ENCODE measurements around the gene ANKDD1B.
A peak's percentile ranks its signal among the peaks of the same experiment; 100 is the strongest.

ANKDD1B gene

DNA sequence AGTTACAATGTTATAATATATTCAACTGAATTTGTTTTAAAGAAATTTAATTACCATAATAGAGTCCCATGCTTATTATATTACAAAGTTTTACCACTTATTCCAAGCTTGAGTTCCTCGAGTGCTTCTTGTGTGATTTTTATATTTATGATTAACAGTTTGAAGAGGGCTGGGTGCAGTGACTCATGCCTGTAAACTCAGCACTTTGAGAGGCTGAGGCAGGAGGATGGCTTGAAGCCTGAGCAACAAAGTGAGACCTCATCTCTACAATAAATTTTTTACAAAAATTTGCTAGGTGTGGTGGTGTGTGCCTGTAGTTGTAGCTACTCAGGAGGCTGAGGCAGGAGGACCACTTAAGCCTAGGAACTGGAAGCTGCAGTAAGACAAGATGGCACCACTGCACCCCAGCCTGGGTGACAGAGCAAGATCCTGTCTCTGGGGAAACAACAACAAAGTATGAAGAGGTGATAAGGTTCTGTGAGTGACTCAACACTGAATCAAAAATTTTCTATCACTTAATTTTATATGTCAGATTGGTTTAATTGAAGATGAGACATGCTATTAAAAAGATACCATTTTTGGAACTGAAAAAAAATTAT is 96.8 kb downstream of the ANKDD1B start:
- DNase-seq = no peak

DNA sequence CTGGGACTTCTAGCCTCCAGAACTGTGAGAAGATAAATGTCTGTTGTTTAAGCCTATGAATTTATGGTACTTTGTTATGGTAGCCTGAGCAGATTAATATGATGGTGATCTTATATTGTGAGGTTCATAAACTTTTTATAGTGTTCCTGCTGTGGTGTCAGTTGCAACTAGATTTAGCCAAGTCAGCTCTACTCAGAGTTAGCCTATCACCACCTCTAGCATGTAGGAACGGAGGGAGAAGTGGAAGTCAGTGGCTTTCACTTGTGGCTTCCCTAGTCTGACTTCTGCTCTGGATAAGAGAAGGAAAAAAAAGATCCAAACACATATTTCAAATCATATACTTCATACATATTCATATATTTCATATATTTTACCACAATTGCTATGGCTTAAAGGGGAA is 99.4 kb downstream of the ANKDD1B start:
- DNase-seq = no peak

DNA sequence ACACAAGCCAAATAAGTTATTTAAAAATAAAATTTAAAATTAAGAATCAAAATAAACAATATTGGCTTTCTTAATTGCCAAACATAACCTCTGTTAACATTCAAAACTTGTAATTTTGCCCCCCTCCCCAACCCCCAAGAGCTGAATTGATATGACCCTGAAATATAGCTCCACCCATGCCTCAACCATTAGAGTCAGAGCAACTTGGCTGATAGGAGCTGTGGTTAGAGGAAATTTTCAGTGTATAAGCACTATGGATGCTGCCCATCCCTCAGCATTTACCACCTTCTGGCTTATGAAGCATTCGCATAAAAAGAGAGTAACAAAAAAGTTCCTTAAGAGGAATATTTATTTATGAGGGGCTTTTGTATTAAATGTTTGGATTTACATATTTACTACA is 99.9 kb downstream of the ANKDD1B start:
- DNase-seq = no peak

DNA sequence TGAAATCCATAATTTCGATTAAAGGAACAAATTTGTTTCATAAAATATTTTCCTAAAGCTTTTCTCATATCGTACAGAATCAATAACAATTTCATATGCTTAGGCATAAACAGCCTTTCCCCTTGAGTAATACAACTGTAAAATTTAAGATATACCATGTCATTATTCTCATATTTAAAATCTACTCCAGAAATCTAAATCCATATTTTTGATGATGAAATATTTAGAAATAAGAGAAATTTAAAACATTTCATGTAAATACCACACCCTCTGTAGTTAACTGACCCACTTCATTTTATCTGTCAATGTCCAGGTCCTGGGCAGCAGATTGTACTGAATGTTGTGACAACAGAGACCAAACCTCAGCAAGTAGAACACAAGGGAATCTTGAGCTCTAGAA is 100.8 kb downstream of the ANKDD1B start:
- DNase-seq = no peak

DNA sequence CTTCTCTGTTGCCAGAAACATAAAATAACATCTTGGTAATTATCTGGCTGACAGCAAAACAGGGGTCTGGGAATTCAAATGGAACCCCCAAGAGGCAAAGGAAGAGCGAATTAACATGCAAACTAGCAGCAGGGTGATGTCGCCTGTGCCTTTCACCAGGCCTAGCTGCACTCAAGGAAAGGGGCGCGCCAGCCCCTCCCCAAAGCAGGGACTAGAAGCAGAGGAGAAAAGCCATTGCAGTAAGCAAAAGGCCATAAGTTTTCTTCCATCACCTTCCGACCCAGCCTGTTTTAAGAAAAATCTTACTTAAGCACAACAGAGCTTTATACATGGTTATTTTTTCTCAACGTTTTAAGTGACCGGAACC is 105.4 kb downstream of the ANKDD1B start:
- peak in 1 of 2 experiments; percentile 28 for DNase-seq

DNA sequence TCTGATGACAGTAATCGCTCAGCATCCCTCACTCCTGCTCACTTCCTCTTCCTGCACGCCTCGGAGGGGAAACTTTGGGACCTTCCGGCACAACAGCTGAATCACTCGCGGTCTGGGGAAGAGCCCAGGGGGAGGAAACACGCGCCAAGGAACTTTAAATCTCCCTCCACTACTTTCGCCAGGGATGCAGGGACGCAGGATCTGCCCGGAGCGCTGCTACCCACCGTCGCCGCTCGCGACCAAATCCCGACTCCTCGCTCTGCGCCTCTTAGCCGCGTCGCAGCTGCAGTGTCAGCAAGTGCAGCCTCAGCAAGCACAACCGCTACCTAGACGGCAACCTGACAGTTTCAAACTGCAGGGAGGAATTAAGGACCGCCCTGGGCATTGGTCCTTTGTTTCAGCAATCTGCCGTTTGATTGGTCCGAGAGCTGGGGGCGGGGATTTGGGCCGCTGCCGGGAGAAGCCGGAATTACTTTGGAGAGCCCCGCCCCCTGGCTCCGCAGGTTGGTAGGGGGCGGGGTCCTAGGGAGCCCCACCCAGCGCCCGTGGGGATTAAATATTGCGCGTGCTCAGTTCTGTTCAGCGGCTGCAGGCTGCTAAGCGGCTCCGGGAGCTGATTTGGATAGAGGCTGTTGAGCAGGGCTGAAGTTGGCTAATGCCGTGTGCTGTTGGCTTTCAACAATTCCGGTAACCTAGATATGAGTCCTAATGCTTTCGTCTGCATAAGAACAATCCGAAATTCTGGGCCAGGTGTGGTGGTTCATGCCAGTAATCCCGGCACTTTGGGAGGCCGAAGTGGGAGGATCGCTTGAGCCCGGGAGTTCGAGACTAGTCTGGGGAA is 106.0 kb downstream of the ANKDD1B start, which contains the start of gene POC5:
Gene POC5, minus strand, starts transcription at position 356 of the 841 bp plus-strand sequence. CDS start 4,500 bp downstream, outside the sequence.
- peak; percentile 99 for DNase-seq

DNA sequence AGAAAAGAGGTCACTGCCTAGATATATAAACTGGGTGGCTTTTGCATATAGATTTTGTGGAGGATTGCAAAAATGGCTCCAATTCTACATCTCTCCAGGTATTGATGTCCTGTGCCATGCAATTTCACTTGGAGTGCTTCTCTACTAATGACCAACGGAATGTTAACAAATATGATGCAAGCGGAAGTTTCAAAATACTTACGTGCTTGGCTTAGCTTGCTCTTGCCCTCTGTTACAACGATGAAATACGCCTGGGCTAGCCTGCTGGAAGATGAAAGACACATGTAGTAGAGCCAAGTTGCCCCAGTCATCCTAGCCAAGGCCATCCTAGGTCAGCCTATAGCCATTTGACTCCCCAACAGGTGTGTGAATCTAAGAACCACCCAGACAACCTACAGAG is 109.6 kb downstream of the ANKDD1B start:
- DNase-seq = no peak

Measured in activated T-cell treated with anti-CD3 and anti-CD28 coated beads, Interleukin-2, amount 50 U/mL, for 48 hours (primary cell).